ENCODE results near the gene SDK1.

DNA sequence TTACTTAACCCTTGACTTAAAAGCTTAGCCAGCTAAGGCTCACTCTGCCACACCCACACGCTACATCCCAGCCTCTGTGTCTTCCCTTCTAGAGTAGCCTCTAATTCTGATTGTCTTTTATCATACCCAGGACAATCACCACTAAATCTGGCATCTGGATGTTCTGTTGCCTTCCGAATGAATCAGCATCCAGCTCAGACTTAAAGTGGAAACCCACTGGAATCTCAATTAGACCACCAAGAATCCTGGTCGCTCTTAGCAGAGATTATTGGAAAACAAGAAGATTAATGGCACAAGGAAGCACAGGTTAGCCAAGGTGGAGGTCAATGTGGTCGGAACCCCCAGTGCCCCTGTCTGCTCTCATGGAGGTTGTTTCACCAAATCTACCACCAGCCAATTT, 976.9 kb downstream of the SDK1 start:
- TF ChIP-seq POLR2A (IDR thresholded peaks at IDR 0.05; ENCODE audit: low read length) (no peak), GATA1 (IDR thresholded peaks at IDR 0.05; ENCODE audit: low read depth, low read length) (no peak)
